ENCODE results near the gene OGFOD3. TPM values are rescaled to one million over a fixed set of nuclear protein-coding genes. Genes with fewer than 3 reads are reported as not detected.

The OGFOD3 gene
- total RNA-seq, 4 donors from 2014 or later, result 22.9 to 31.6 (median 28.6) TPM

- TF ChIP-seq CTCF (IDR thresholded peaks at IDR 0.05), result no peak
- DNase-seq (ENCODE audit: low spot score), result peak; percentile 78
- ATAC-seq (ENCODE audit: low FRiP score), result peak; percentile 94
Measured at GRCh38 chr17:82450357-82451106, 32.1 kb upstream of the OGFOD3 start, which contains the start of gene CYBC1. TSS of gene CYBC1 (minus strand) at chr17:82450752. CDS start at chr17:82449254, 1,498 bp downstream.

GRCh38 chr17:82449883-82450356, 31.5 kb upstream of the OGFOD3 start:
- TF ChIP-seq CTCF (IDR thresholded peaks at IDR 0.05), result no peak
- ATAC-seq (ENCODE audit: low FRiP score) (peak; percentile 2), DNase-seq (ENCODE audit: low spot score) (no peak)

- DNase-seq (ENCODE audit: low spot score), result no peak
- no peak for TF ChIP-seq CTCF (IDR thresholded peaks at IDR 0.05)
- ATAC-seq (ENCODE audit: low FRiP score), result no peak
Measured at GRCh38 chr17:82449131-82449882, 30.9 kb upstream of the OGFOD3 start.

GRCh38 chr17:82447876-82448275, 29.5 kb upstream of the OGFOD3 start:
- no peak for ATAC-seq (ENCODE audit: low FRiP score)
- TF ChIP-seq CTCF (IDR thresholded peaks at IDR 0.05), result no peak
- DNase-seq (ENCODE audit: low spot score), result no peak

GRCh38 chr17:82446649-82447048, 28.3 kb upstream of the OGFOD3 start:
- DNase-seq (ENCODE audit: low spot score) (no peak), ATAC-seq (ENCODE audit: low FRiP score) (no peak)
- TF ChIP-seq CTCF (IDR thresholded peaks at IDR 0.05), result no peak

- DNase-seq (ENCODE audit: low spot score) (no peak), ATAC-seq (ENCODE audit: low FRiP score) (no peak)
- no peak for TF ChIP-seq CTCF (IDR thresholded peaks at IDR 0.05)
Measured at GRCh38 chr17:82446124-82446523, 27.7 kb upstream of the OGFOD3 start.

Measured in omental fat pad (tissue), 4 donors.